GM12878 (cell line): Measurements from ENCODE around the gene TAX1BP1. TPM values are rescaled to one million over a fixed set of nuclear protein-coding genes. Genes with fewer than 3 reads are reported as not detected.

ENCODE experiments used
- CBFB ChIP-seq: IDR thresholded peaks from 2 replicates; pipeline ENCODE4 v1.6.1; 2016; ENCODE audit warnings: antibody characterized with exemption, low read depth
- ESRRA ChIP-seq: IDR thresholded peaks from 2 replicates; pipeline ENCODE4 v1.6.1; 2012; ENCODE audit warnings: mild to moderate bottlenecking, low read length, improper control_type of control experiment
- FOS ChIP-seq: IDR thresholded peaks from 3 replicates; pipeline ENCODE4 v1.6.1; 2011; ENCODE audit warnings: borderline replicate concordance; ENCODE audit not compliant: insufficient read length; ENCODE audit errors: extremely low read depth
- HDGF ChIP-seq: fragments of 450-650 bp; IDR thresholded peaks from 2 replicates; pipeline ENCODE4 v1.6.1; 2016; ENCODE audit warnings: antibody characterized with exemption
- KAT2A ChIP-seq: conservative IDR thresholded peaks from 2 replicates; pipeline ENCODE4 v1.6.1; 2011; ENCODE audit warnings: low read depth, low read length; ENCODE audit not compliant: control insufficient read depth
- KDM1A ChIP-seq: fragments of 200-600 bp; sonication (generic); IDR thresholded peaks from 2 replicates; pipeline ENCODE4 v1.6.1; 2016; ENCODE audit warnings: borderline replicate concordance
- MTA3 ChIP-seq: IDR thresholded peaks from 2 replicates; pipeline ENCODE4 v1.6.1; 2012; ENCODE audit warnings: low read length, inconsistent platforms, borderline replicate concordance
- MXI1 ChIP-seq: fragments of 150-350 bp; IDR thresholded peaks from 2 replicates; pipeline ENCODE4 v1.6.1; 2011; ENCODE audit warnings: low read depth, mild to moderate bottlenecking, inconsistent platforms, low read length, improper control_type of control experiment
- NFXL1 ChIP-seq: fragments of 450-650 bp; IDR thresholded peaks from 2 replicates; pipeline ENCODE4 v1.6.1; 2017; ENCODE audit warnings: antibody characterized with exemption, mild to moderate bottlenecking, borderline replicate concordance
- NRF1 ChIP-seq: conservative IDR thresholded peaks from 2 replicates; pipeline ENCODE4 v1.6.1; 2011; ENCODE audit warnings: mild to moderate bottlenecking, low read depth, low read length, improper control_type of control experiment
- polyA plus RNA-seq, 11 experiments: library from polyadenylated mRNA; depleted of rRNA in 4 of 11; unstranded in 6 of 11; stranded (reverse) in 5 of 11; fragments of >200 nt; fragmentation: Nextera tagmentation in 4 of 11; fragmentation: Illumina TruSeq in 1 of 11; extraction: Ambion mirVana in 4 of 11; extraction: Trizol in 1 of 11; gene quantifications; 1 replicate in 1 of 11; 2 replicates in 10 of 11; pipeline versions ENCODE4 v1.2.1 to v1.2.3, GENCODE V29; 2011 to 2016; ENCODE audit warnings: inconsistent platforms in 2 of 11, missing spikeins in 2 of 11, low read depth in 1 of 11
- total RNA-seq, 4 experiments: library from RNA; depleted of rRNA in 3 of 4; stranded (reverse); fragments of >200 nt in 3 of 4; fragmentation: Illumina TruSeq in 1 of 4; extraction: Trizol in 1 of 4; gene quantifications; 2 replicates each; pipeline versions ENCODE4 v1.2.1 to v1.2.3, GENCODE V29; 2013 to 2021
- TF ChIP-seq, protein P1 (sequence below): fragments of 450-650 bp; formaldehyde crosslinking; IDR thresholded peaks from 2 replicates; pipeline ENCODE4 v1.4.0; 2020; ENCODE audit warnings: mild to moderate bottlenecking, moderate library complexity
- TF ChIP-seq, protein P2 (sequence below): IDR thresholded peaks from 2 replicates; pipeline ENCODE4 v1.6.1; 2012; ENCODE audit warnings: low read length, inconsistent platforms
- TF ChIP-seq, protein P3 (sequence below): fragments of 150-350 bp; IDR thresholded peaks from 2 replicates; pipeline ENCODE4 v1.6.1; 2016; ENCODE audit warnings: low read depth, low read length
- TF ChIP-seq, protein P4 (sequence below): fragments of 450-650 bp; IDR thresholded peaks from 2 replicates; pipeline ENCODE4 v1.6.1; 2018; ENCODE audit warnings: borderline replicate concordance, mild to moderate bottlenecking; ENCODE audit not compliant: partially characterized antibody
- TF ChIP-seq, protein P5 (sequence below): IDR thresholded peaks from 2 replicates; pipeline ENCODE4 v1.6.1; 2012; ENCODE audit warnings: mild to moderate bottlenecking, low read depth, low read length

TAX1BP1 gene
- total and polyA plus RNA-seq, 10 of the 15 experiments (the other 5 are each of a cell fraction or from before 2014, with no cell fraction given): 30.8 to 105 (median 52.0) TPM

DNA sequence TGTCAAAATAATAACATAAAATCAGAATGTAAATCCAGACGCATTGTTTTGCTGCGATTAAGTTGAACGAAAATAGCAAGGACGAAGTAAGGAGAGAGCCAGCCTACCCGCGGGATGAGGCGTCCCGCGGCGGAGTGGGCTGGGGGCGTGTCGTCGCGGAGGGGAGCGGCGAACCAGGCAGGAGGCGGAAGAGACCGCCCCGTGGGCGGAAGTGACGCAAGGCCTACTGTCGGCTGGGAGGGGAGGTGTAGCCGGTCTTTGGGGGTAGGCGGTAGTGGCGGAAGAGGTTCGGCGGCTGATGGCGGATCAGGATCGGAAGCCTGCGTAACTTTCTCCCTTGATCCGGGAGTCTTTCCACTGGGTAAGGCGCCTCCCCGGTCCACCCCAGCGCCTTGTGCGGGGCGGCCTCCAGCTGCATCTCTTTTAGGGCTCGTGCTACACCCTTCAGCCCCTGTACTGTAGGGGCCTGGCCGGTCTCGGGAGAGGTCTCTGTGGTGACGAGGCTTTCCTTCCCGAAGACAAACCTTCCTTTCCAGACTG is at the start of gene TAX1BP1 (continued):
- TF ChIP-seq, protein P1, sequence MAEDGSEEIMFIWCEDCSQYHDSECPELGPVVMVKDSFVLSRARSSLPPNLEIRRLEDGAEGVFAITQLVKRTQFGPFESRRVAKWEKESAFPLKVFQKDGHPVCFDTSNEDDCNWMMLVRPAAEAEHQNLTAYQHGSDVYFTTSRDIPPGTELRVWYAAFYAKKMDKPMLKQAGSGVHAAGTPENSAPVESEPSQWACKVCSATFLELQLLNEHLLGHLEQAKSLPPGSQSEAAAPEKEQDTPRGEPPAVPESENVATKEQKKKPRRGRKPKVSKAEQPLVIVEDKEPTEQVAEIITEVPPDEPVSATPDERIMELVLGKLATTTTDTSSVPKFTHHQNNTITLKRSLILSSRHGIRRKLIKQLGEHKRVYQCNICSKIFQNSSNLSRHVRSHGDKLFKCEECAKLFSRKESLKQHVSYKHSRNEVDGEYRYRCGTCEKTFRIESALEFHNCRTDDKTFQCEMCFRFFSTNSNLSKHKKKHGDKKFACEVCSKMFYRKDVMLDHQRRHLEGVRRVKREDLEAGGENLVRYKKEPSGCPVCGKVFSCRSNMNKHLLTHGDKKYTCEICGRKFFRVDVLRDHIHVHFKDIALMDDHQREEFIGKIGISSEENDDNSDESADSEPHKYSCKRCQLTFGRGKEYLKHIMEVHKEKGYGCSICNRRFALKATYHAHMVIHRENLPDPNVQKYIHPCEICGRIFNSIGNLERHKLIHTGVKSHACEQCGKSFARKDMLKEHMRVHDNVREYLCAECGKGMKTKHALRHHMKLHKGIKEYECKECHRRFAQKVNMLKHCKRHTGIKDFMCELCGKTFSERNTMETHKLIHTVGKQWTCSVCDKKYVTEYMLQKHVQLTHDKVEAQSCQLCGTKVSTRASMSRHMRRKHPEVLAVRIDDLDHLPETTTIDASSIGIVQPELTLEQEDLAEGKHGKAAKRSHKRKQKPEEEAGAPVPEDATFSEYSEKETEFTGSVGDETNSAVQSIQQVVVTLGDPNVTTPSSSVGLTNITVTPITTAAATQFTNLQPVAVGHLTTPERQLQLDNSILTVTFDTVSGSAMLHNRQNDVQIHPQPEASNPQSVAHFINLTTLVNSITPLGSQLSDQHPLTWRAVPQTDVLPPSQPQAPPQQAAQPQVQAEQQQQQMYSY: no peak
- TF ChIP-seq NFXL1 (no peak), NRF1 (no peak), FOS (no peak), MTA3 (no peak; the same call in 1 of the 2 replicates), CBFB (0 out of 2 replicates have a peak, but pooled peaks have one; percentile 31), KDM1A (no peak), KAT2A (no peak), ESRRA (no peak), HDGF (peak; percentile 92), MXI1 (peak; percentile 84)
- TF ChIP-seq, protein P2, sequence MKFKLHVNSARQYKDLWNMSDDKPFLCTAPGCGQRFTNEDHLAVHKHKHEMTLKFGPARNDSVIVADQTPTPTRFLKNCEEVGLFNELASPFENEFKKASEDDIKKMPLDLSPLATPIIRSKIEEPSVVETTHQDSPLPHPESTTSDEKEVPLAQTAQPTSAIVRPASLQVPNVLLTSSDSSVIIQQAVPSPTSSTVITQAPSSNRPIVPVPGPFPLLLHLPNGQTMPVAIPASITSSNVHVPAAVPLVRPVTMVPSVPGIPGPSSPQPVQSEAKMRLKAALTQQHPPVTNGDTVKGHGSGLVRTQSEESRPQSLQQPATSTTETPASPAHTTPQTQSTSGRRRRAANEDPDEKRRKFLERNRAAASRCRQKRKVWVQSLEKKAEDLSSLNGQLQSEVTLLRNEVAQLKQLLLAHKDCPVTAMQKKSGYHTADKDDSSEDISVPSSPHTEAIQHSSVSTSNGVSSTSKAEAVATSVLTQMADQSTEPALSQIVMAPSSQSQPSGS: no peak; the same call in 1 of the 2 replicates
- TF ChIP-seq, protein P3, sequence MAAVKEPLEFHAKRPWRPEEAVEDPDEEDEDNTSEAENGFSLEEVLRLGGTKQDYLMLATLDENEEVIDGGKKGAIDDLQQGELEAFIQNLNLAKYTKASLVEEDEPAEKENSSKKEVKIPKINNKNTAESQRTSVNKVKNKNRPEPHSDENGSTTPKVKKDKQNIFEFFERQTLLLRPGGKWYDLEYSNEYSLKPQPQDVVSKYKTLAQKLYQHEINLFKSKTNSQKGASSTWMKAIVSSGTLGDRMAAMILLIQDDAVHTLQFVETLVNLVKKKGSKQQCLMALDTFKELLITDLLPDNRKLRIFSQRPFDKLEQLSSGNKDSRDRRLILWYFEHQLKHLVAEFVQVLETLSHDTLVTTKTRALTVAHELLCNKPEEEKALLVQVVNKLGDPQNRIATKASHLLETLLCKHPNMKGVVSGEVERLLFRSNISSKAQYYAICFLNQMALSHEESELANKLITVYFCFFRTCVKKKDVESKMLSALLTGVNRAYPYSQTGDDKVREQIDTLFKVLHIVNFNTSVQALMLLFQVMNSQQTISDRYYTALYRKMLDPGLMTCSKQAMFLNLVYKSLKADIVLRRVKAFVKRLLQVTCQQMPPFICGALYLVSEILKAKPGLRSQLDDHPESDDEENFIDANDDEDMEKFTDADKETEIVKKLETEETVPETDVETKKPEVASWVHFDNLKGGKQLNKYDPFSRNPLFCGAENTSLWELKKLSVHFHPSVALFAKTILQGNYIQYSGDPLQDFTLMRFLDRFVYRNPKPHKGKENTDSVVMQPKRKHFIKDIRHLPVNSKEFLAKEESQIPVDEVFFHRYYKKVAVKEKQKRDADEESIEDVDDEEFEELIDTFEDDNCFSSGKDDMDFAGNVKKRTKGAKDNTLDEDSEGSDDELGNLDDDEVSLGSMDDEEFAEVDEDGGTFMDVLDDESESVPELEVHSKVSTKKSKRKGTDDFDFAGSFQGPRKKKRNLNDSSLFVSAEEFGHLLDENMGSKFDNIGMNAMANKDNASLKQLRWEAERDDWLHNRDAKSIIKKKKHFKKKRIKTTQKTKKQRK: no peak
- TF ChIP-seq, protein P4, sequence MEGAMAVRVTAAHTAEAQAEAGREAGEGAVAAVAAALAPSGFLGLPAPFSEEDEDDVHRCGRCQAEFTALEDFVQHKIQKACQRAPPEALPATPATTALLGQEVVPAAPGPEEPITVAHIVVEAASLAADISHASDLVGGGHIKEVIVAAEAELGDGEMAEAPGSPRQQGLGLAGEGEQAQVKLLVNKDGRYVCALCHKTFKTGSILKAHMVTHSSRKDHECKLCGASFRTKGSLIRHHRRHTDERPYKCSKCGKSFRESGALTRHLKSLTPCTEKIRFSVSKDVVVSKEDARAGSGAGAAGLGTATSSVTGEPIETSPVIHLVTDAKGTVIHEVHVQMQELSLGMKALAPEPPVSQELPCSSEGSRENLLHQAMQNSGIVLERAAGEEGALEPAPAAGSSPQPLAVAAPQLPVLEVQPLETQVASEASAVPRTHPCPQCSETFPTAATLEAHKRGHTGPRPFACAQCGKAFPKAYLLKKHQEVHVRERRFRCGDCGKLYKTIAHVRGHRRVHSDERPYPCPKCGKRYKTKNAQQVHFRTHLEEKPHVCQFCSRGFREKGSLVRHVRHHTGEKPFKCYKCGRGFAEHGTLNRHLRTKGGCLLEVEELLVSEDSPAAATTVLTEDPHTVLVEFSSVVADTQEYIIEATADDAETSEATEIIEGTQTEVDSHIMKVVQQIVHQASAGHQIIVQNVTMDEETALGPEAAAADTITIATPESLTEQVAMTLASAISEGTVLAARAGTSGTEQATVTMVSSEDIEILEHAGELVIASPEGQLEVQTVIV: peak; percentile 63
- TF ChIP-seq, protein P5, sequence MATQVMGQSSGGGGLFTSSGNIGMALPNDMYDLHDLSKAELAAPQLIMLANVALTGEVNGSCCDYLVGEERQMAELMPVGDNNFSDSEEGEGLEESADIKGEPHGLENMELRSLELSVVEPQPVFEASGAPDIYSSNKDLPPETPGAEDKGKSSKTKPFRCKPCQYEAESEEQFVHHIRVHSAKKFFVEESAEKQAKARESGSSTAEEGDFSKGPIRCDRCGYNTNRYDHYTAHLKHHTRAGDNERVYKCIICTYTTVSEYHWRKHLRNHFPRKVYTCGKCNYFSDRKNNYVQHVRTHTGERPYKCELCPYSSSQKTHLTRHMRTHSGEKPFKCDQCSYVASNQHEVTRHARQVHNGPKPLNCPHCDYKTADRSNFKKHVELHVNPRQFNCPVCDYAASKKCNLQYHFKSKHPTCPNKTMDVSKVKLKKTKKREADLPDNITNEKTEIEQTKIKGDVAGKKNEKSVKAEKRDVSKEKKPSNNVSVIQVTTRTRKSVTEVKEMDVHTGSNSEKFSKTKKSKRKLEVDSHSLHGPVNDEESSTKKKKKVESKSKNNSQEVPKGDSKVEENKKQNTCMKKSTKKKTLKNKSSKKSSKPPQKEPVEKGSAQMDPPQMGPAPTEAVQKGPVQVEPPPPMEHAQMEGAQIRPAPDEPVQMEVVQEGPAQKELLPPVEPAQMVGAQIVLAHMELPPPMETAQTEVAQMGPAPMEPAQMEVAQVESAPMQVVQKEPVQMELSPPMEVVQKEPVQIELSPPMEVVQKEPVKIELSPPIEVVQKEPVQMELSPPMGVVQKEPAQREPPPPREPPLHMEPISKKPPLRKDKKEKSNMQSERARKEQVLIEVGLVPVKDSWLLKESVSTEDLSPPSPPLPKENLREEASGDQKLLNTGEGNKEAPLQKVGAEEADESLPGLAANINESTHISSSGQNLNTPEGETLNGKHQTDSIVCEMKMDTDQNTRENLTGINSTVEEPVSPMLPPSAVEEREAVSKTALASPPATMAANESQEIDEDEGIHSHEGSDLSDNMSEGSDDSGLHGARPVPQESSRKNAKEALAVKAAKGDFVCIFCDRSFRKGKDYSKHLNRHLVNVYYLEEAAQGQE: no peak
